OCI-LY7 (cell line): ENCODE measurements around the gene ARHGEF18. TPM values are rescaled to one million over a fixed set of nuclear protein-coding genes. Genes with fewer than 3 reads are reported as not detected.

ENCODE experiments used
- BruUV-seq: library from RNA; stranded (reverse); fragments of 400-500 nt; replicated peaks from 2 replicates; lab custom pipeline; 2021; lab: Mats Ljungman, UMichigan
- CTCF ChIA-PET: fragments of 300-600 bp; sonication (Branson Sonifier 250); formaldehyde crosslinking; loops from one replicate; lab custom pipeline; 2022; ENCODE audit warnings: antibody characterized with exemption; ENCODE audit not compliant: unreplicated experiment; lab: Charles Lee
- POLR2A ChIA-PET: fragments of 300-600 bp; sonication (Branson Sonifier 250); formaldehyde crosslinking; loops from one replicate; lab custom pipeline; 2022; ENCODE audit warnings: antibody characterized with exemption; lab: Charles Lee
- DNase-seq: peaks from one replicate; pipeline ENCODE4 v3.0.0-alpha.2; 2015; ENCODE audit warnings: low spot score
- H2AFZ ChIP-seq: fragments of 200-600 bp; sonication (generic), shearing (Covaris generic); 2 replicates; pipeline ENCODE4 v1.6.1; 2014; ENCODE audit warnings: mild to moderate bottlenecking, antibody characterized with exemption, low read length, moderate library complexity
- H3K27ac ChIP-seq: fragments of 200-600 bp; sonication (generic); 2 replicates; pipeline ENCODE4 v1.5.1; 2014; ENCODE audit warnings: mixed run types, low read depth, mild to moderate bottlenecking, moderate library complexity, low read length, inconsistent platforms; ENCODE audit not compliant: poor library complexity, severe bottlenecking
- H3K36me3 ChIP-seq: fragments of 200-600 bp; sonication (generic); 2 replicates; pipeline ENCODE4 v1.6.1; 2014; ENCODE audit warnings: mild to moderate bottlenecking, antibody characterized with exemption, low read length, moderate library complexity, mixed read lengths; ENCODE audit not compliant: insufficient read depth
- H3K4me1 ChIP-seq: fragments of 200-600 bp; sonication (generic); 2 replicates; pipeline ENCODE4 v1.5.1; 2014; ENCODE audit warnings: mild to moderate bottlenecking, low read length; ENCODE audit not compliant: insufficient read depth, poor library complexity, severe bottlenecking
- H3K4me2 ChIP-seq: fragments of 200-600 bp; sonication (generic); 2 replicates; pipeline ENCODE4 v1.6.1; 2014; ENCODE audit warnings: mild to moderate bottlenecking, low read length
- H3K4me3 ChIP-seq: fragments of 200-600 bp; sonication (generic); 2 replicates; pipeline ENCODE4 v1.5.1; 2014; ENCODE audit warnings: mild to moderate bottlenecking, low read depth, low read length; ENCODE audit not compliant: poor library complexity, severe bottlenecking
- H3K79me2 ChIP-seq: fragments of 200-600 bp; sonication (generic); 2 replicates; pipeline ENCODE4 v1.6.1; 2016; ENCODE audit warnings: low read depth, mild to moderate bottlenecking, low read length, moderate library complexity, mixed read lengths; ENCODE audit not compliant: insufficient read depth
- H3K9me2 ChIP-seq: fragments of 200-600 bp; sonication (generic); 2 replicates; pipeline ENCODE4 v1.6.1; 2016; ENCODE audit warnings: mild to moderate bottlenecking, low read length, mixed read lengths; ENCODE audit not compliant: insufficient read depth
- H3K9me3 ChIP-seq: fragments of 200-600 bp; sonication (generic); 2 replicates; pipeline ENCODE4 v1.6.1; 2014; ENCODE audit warnings: mild to moderate bottlenecking, mixed run types, low read length, mixed read lengths
- H4K20me1 ChIP-seq: fragments of 200-600 bp; sonication (generic); 2 replicates; pipeline ENCODE4 v1.6.1; 2014; ENCODE audit warnings: mild to moderate bottlenecking, antibody characterized with exemption, low read length, moderate library complexity, mixed read lengths; ENCODE audit not compliant: insufficient read depth
- EZH2phosphoT487 ChIP-seq: fragments of 200-600 bp; sonication (generic); IDR thresholded peaks from 2 replicates; pipeline ENCODE4 v1.6.1; 2018; ENCODE audit warnings: low read depth, borderline replicate concordance, mild to moderate bottlenecking, mixed run types, antibody characterized with exemption, low read length, moderate library complexity, mixed read lengths
- intact Hi-C: fragments of 100-400 bp; cut with micrococcal nuclease; formaldehyde crosslinking; loops from one replicate; pipeline ENCODE4 v1.10.0; 2022; ENCODE audit not compliant: unreplicated experiment
- total RNA-seq, 2 experiments: library from RNA; depleted of rRNA in 1 of 2; stranded (reverse); fragments of >200 nt in 1 of 2; shearing (Covaris generic) in 1 of 2; gene quantifications; 2 replicates each; pipeline ENCODE4 v1.2.3, GENCODE V29; 2014 to 2022
- TF ChIP-seq, protein P1 (sequence below): fragments of 200-600 bp; sonication (generic); conservative IDR thresholded peaks from 2 replicates; pipeline ENCODE4 v1.5.1; 2014; ENCODE audit warnings: mild to moderate bottlenecking, antibody characterized with exemption, low read length, moderate library complexity, mixed read lengths

ARHGEF18 gene
- total RNA-seq, 2 experiments from 2014 or later, result 48.1 to 55.2 TPM

DNA sequence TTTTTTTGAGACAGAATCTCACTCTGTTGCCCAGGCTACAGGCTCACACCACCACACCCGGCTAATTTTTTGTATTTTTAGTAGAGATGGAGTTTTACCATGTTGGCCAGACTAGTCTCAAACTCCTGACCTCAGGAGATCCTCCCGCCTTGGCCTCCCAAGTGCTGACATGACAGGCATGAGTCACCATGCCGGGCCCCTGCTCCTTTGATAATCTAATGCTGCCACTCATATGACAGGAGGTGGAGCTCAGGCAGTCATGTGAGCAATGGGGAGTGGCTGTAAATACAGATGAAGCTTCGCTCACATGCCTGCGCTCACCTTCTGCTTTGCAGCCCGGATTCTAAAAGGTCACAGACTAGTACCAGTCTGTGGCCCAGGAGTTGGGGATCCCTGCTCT lies 25.1 kb downstream of the ARHGEF18 start:
- H3K4me2 ChIP-seq, result no peak overlapping the region
- no peaks in the 10 kb centered on the region for H3K9me3 ChIP-seq
- TF ChIP-seq, protein P1, sequence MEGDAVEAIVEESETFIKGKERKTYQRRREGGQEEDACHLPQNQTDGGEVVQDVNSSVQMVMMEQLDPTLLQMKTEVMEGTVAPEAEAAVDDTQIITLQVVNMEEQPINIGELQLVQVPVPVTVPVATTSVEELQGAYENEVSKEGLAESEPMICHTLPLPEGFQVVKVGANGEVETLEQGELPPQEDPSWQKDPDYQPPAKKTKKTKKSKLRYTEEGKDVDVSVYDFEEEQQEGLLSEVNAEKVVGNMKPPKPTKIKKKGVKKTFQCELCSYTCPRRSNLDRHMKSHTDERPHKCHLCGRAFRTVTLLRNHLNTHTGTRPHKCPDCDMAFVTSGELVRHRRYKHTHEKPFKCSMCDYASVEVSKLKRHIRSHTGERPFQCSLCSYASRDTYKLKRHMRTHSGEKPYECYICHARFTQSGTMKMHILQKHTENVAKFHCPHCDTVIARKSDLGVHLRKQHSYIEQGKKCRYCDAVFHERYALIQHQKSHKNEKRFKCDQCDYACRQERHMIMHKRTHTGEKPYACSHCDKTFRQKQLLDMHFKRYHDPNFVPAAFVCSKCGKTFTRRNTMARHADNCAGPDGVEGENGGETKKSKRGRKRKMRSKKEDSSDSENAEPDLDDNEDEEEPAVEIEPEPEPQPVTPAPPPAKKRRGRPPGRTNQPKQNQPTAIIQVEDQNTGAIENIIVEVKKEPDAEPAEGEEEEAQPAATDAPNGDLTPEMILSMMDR, result no peak
- no peak for TF ChIP-seq EZH2phosphoT487
- H3K4me3 ChIP-seq, result no peak overlapping the region
- ChIA-PET CTCF (no interaction called here), POLR2A (no interaction called here)
- H3K9me2 ChIP-seq, result no peaks in the 10 kb centered on the region
- peaks cover 7% of the 10 kb centered on the region for H3K4me1 ChIP-seq
- intact Hi-C loops, result no loop called here
- H3K27ac ChIP-seq, result no peak overlapping the region
- BruUV-seq, result no TSS peak
- no peaks in the 10 kb centered on the region for H4K20me1 ChIP-seq
- no peak overlapping the region for H2AFZ ChIP-seq
- 0 out of 2 replicates have a peak, but pooled peaks cover 6% of the 10 kb centered on the region for H3K79me2 ChIP-seq
- H3K36me3 ChIP-seq, result peaks cover 94% of the 10 kb centered on the region
- DNase-seq, result no peak

DNA sequence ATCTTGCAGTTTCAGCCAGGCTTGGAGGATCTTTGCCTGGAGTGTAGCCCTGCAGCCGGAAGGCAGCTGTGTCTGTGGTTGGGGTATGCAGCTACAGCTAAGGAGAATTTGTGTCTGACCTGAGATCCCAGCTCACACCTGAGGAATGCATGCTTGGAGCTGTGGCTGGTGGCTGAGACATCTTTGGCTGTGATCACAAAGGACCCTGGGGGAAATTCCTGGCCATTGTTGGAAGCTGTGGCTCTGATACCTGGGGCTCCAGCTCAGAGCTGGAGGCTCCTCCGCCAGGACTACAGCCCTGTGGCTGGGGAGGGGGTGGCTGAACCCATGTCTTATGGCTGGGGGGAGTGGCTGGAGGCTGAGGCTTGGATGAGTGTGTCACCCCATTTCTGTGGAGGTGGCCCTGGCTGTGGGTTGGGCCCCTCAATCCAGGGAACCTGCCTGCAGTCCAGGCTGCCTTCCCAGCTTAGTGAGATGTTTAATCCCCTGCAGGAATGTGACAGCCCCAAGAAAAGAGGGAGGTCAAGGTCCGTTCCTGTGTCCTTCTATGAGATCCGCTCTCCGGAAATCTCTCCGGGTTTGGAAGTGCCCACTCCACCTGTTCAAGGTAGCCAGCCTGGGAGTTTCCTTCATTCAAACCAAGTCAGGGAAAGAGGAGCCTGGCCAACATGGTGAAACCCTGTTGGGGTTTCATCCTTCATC lies 27.6 kb downstream of the ARHGEF18 start:
- no peak overlapping the region for H3K27ac ChIP-seq
- no peak for TF ChIP-seq EZH2phosphoT487
- TF ChIP-seq, protein P1, result no peak
- ChIA-PET CTCF (no interaction called here), POLR2A (no interaction called here)
- no TSS peak for BruUV-seq
- intact Hi-C loops, result no loop called here
- no peak overlapping the region for H3K4me2 ChIP-seq
- no peak for DNase-seq
- no peak overlapping the region for H2AFZ ChIP-seq
- peaks cover 93% of the 10 kb centered on the region for H3K36me3 ChIP-seq
- peaks cover 19% of the 10 kb centered on the region for H3K4me1 ChIP-seq
- H3K9me2 ChIP-seq, result no peaks in the 10 kb centered on the region
- H3K4me3 ChIP-seq, result no peak overlapping the region
- no peaks in the 10 kb centered on the region for H3K9me3 ChIP-seq
- no peaks in the 10 kb centered on the region for H3K79me2 ChIP-seq
- H4K20me1 ChIP-seq, result no peaks in the 10 kb centered on the region

DNA sequence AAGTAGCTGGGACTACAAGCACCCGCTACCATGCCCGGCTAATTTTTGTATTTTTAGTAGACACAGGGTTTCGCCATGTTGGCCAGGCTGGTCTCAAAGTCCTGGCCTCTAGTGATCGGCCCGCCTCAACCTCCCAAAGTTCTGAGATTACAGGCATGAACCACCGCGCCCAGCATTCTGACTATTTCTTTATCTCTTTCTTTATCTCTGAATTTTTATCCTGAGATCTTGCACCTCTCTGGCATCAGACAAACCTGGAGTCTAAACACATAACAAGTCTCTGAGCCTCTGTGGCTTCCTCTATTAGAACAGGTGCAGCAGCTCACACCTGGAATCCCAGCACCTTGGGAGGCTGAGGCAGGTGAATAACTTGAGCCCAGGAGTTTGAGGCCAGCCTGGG lies 28.5 kb downstream of the ARHGEF18 start:
- CTCF ChIA-PET, result no interaction called here
- no peak for DNase-seq
- Histone ChIP-seq H2AFZ (no peak overlapping the region), H3K27ac (no peak overlapping the region), H3K4me1 (peaks cover 19% of the 10 kb centered on the region), H3K9me3 (no peaks in the 10 kb centered on the region), H3K4me3 (no peak overlapping the region), H3K4me2 (no peak overlapping the region), H3K36me3 (peaks cover 90% of the 10 kb centered on the region), H3K79me2 (no peaks in the 10 kb centered on the region), H4K20me1 (no peaks in the 10 kb centered on the region), H3K9me2 (no peaks in the 10 kb centered on the region)
- TF ChIP-seq, protein P1, result no peak
- TF ChIP-seq EZH2phosphoT487, result no peak
- intact Hi-C loops, result no loop called here
- POLR2A ChIA-PET, result interaction anchor here (1.0 kb wide), 1 partner anchor 31 kb away, joined by 3 read pairs; no protein-coding TSS in a partner anchor
- no TSS peak for BruUV-seq
